ENCODE results near the gene KLHDC4. TPM values are rescaled to one million over a fixed set of nuclear protein-coding genes. Genes with fewer than 3 reads are reported as not detected.

KLHDC4 gene
- total RNA-seq, 1 experiment from 2014 or later: 76.2 TPM

DNA sequence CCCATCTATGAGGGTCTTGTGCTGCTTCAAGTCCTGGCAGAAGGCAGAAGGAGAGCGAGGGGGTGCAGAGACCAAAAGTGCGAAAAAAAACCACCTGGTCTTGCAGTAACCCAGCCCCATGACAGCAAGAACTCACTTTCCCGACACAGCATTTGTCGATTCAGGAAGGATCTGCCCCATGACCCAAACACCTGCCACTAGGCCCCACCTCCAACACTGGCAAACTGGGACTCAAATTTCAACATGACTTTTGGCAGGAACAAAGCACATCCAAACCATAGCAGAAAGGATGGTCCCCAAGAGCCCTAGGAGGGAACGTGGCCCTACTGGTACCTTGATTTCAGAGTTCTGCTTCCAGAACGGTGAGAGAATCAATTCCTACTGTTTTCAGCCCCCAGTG lies 34.7 kb upstream of the KLHDC4 start:
- no peak overlapping the region for H3T11ph ChIP-seq (ENCODE audit: low read length)
- no peak overlapping the region for H2AK5ac ChIP-seq (ENCODE audit: insufficient read length, low read length)
- no peak overlapping the region for H3K56ac ChIP-seq (ENCODE audit: insufficient read length, low read depth, low read length)
- no peak overlapping the region for H3K23ac ChIP-seq (ENCODE audit: insufficient read length, low read depth, low read length)
- DNase-seq: no peak
- H3K9ac ChIP-seq (ENCODE audit: extremely low read depth, insufficient read length, low read length): no peak overlapping the region
- TF ChIP-seq, protein P1, sequence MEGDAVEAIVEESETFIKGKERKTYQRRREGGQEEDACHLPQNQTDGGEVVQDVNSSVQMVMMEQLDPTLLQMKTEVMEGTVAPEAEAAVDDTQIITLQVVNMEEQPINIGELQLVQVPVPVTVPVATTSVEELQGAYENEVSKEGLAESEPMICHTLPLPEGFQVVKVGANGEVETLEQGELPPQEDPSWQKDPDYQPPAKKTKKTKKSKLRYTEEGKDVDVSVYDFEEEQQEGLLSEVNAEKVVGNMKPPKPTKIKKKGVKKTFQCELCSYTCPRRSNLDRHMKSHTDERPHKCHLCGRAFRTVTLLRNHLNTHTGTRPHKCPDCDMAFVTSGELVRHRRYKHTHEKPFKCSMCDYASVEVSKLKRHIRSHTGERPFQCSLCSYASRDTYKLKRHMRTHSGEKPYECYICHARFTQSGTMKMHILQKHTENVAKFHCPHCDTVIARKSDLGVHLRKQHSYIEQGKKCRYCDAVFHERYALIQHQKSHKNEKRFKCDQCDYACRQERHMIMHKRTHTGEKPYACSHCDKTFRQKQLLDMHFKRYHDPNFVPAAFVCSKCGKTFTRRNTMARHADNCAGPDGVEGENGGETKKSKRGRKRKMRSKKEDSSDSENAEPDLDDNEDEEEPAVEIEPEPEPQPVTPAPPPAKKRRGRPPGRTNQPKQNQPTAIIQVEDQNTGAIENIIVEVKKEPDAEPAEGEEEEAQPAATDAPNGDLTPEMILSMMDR (conservative IDR thresholded peaks at IDR 0.05): no peak
- no peak overlapping the region for H2BK15ac ChIP-seq (ENCODE audit: low read depth, low read length)
- H3K27ac Mint-ChIP-seq: no peak overlapping the region
- no peaks in the 10 kb centered on the region; a peak in 1 of 7 replicates for H3K36me3 Mint-ChIP-seq (ENCODE audit: insufficient read depth in 1 of 3, low read depth in 3 of 3)
- H2AFZ ChIP-seq (ENCODE audit: low read length): no peak overlapping the region
- H3K14ac ChIP-seq (ENCODE audit: insufficient read depth, low read length): no peak overlapping the region
- no peak overlapping the region for H3K4me2 ChIP-seq (ENCODE audit: insufficient read depth, insufficient read length, low read length)
- H3K9me3 ChIP-seq (ENCODE audit: control insufficient read depth, low read depth, low read length): no peaks in the 10 kb centered on the region
- no peaks in the 10 kb centered on the region for H3K79me2 ChIP-seq (ENCODE audit: insufficient read depth, low read length)
- H3K4me3 Mint-ChIP-seq: no peak overlapping the region
- no peak overlapping the region for H2BK120ac ChIP-seq (ENCODE audit: low read depth, low read length, poor library complexity, severe bottlenecking)
- peaks cover 5% of the 10 kb centered on the region for H3K27me3 Mint-ChIP-seq (ENCODE audit: low read depth)
- H3K27ac ChIP-seq (ENCODE audit: insufficient read length, low read depth, low read length): no peak overlapping the region
- no peak overlapping the region for H4K5ac ChIP-seq (ENCODE audit: insufficient read length, low read depth, low read length)
- no peak overlapping the region for H2BK5ac ChIP-seq (ENCODE audit: insufficient read length, low read length)
- no peak overlapping the region for H2BK20ac ChIP-seq (ENCODE audit: low read depth, low read length, poor library complexity, severe bottlenecking)
- no peaks in the 10 kb centered on the region for H3K79me1 ChIP-seq (ENCODE audit: insufficient read depth, low read depth, low read length, poor library complexity, severe bottlenecking)
- no peak overlapping the region for H2BK12ac ChIP-seq (ENCODE audit: insufficient read length, low read depth, low read length)
- H3K4me1 ChIP-seq (ENCODE audit: insufficient read depth, low read length): no peaks in the 10 kb centered on the region
- no peak overlapping the region for H3K18ac ChIP-seq (ENCODE audit: insufficient read length, low read depth, low read length)
- H4K8ac ChIP-seq (replicated peaks; ENCODE audit: insufficient read length, low read depth, low read length): no peak overlapping the region
- H3K9me3 Mint-ChIP-seq: peaks cover 0 to 3% of the 10 kb centered on the region in 2 experiments; a peak in 1 of 5 replicates
- H3K4ac ChIP-seq (ENCODE audit: low read depth, low read length): no peak overlapping the region
- no peaks in the 10 kb centered on the region for H3K23me2 ChIP-seq (ENCODE audit: insufficient read length, low read depth, low read length, poor library complexity, severe bottlenecking)
- no peaks in the 10 kb centered on the region for H4K20me1 ChIP-seq (ENCODE audit: control insufficient read depth, insufficient read depth, insufficient read length)
- no peak overlapping the region for H4K91ac ChIP-seq (ENCODE audit: insufficient read length, low read depth, low read length)
- H3K27me3 ChIP-seq (ENCODE audit: insufficient read depth, low read length): no peaks in the 10 kb centered on the region
- WGBS (ENCODE audit: extremely low coverage, insufficient read length, low lambda C conversion rate): no CpG with 5 or more reads among the region's 6 CpGs
- 0 out of 4 replicates have a peak, but pooled peaks cover 0 to 3% of the 10 kb centered on the region in 2 experiments for H3K4me1 Mint-ChIP-seq

Measured in H9 (cell line).